NCI-H82 (cell line): ENCODE results near the gene P2RX6.
"Not testable (repeated sequence)": the region's sequence is repeated elsewhere in the genome, so short reads cannot be mapped to it uniquely, and the experiment has no call there.

ENCODE experiments used
- DNase-seq: peaks from one replicate; lab custom pipeline; 2025; lab: John Stamatoyannopoulos, UW

P2RX6 gene

DNA sequence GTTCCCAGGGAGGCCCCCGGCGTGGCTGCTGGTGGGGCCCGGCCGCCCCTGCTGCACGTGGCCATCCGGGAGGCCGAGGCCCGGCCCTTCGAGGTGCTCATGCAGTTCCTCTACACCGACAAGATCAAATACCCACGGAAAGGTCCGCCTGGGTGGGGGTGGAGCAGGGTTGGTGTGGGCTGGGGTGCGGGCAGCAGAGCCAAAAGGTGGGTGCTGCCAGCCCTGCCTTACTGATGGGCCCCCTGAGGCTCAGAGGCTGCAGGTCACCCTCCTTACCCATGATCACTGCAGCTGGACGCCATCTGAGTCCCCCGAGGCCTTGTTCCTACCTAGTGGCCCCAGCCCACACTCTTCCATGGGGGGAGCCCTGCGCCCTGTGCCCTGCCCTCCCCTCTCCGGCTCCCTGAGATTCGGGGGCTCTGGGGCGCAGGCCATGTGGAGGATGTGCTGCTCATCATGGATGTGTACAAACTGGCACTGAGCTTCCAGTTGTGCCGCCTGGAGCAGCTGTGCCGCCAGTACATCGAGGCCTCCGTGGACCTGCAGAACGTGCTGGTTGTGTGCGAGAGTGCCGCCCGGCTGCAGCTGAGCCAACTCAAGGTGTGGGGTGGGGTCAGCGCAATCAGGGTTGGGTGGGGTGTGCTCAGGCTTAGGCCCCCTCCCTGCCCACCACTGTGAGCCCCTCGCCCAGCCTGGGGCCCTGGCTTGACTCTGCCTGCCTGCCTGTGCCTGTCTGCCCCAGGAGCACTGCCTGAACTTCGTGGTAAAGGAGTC, 20.6 kb upstream of the P2RX6 start:
- DNase-seq: no peak

DNA sequence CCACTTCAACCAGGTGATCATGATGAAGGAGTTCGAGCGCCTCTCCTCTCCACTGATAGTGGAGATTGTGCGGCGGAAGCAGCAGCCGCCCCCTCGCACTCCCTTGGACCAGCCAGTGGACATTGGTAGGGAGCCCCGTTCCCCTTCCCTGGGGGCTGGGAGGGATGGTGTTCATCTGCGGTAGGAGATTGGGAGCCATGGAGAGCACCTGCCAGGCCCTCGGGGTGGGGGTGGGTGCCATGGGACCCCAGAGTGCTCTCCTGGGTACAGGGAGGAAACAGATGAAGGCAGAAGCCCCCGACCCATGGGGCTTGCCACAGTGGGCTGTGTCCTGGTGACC, 20.1 kb upstream of the P2RX6 start:
- no peak for DNase-seq

DNA sequence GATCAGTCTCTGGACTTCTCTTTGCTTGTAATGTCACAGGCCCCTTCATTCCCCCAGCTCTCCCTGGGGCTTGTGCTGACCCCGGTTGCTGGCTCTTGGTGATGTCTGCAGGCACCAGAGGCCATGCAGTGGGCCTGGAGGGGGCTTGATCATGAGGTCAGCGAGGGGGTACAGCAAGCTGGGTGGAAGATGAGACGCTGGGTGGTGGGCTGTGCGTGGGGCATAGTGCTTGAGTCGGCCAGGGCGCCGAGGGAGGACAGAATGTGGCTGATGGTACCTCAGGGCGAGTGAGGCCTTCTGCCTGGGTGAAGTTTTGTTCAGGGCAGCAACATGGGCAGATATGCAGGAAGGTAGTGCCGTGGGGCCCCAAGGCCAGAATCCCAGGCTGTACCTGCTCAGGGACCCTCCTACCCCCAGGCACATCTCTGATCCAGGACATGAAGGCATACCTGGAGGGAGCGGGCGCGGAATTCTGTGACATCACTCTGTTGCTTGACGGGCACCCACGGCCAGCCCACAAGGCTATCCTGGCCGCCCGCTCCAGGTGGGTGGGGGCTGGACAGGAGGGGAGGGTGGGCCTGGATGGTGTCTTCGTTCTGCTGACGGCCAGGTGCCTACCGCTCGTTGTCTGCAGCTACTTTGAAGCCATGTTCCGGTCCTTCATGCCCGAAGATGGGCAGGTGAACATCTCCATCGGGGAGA, 19.5 kb upstream of the P2RX6 start:
- no peak for DNase-seq

DNA sequence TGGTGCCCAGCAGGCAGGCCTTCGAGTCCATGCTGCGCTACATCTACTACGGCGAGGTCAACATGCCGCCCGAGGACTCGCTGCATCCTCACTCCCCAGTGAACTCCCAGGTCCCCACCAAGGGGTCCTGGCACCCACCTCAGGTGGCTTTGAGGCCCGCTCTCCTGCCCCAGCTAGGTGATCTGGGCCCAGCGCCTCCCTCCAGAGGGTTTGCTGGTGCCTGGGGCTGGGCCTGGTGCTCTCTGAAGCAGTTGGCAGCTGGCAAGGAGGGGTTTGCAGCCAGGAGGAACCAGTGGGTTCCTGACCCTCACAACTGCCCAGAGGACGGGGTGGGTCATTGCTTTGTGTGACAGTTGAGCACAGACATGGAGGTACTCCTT, 18.9 kb upstream of the P2RX6 start:
- DNase-seq: no peak

DNA sequence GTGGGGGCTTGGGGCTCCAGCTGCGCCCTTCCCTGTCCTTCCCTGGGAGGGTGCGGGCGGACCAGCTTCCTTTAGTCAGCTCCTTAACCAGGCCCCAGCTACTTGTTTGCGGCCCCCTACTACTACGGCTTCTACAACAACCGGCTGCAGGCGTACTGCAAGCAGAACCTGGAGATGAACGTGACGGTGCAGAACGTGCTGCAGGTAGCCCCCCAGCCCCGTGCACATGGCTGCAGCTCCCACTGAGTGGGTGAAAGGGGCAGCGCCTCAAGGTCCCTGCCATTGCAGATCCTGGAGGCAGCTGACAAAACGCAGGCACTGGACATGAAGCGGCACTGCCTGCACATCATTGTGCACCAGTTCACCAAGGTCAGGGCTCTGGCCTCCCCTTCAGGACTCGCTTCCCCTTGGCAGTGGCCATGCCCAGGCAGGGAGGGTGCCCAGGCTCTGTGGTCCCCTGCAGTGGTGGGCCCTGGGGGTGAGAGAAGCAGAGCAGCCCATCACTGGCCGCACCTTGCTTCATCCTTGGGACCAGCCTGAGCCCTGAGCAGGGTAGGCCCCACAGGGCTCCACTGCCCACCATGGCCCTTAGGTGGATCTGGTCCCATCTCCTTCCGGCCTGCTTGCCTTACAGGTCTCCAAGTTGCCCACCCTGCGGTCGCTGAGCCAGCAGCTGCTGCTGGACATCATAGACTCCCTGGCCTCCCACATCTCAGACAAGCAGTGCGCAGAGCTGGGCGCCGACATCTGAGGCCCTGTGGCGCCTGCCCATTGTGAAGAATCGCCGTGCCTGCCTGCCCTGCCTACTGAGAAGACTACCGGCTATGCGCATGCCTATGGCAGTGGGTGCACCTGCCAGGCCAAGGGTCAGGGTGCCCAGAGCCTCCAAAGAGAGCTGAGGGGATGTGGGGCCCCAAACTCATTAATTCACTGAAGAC, 18.1 kb upstream of the P2RX6 start:
- no peak for DNase-seq

DNA sequence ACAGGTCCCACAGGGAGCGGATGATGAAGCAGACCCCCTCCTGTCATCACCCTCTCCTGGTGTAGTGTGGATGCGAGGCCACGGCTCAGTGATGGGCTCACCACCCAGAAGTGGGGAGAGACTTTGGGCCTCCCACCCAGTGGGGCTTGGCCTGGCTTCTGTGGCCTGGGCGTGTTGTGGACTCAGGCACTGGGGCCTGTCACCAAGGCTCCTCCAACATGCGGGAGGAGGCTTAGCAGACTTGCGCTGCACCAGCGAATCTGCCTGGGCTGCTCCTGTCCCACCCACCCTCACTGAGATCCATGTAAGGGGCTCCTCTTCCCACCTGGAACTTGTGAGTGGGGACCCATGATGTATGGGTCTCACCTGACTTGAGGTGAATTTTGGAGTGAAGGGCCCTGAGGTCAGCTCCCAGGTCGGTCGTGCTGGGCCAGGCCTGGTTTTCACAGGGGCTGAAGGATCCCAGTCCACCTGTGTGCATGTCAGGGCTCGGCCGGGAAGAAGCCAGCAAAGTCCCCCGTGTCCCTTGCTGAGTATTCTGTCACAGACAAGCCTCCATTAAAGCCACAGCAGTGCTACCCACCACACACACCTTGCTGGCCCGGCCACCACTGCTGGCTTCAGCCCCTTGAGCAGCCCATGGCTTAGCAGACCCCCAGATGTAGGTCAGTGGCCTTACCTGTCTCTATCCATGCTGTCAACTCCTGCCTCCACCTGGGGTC, 17.3 kb upstream of the P2RX6 start:
- DNase-seq: no peak

DNA sequence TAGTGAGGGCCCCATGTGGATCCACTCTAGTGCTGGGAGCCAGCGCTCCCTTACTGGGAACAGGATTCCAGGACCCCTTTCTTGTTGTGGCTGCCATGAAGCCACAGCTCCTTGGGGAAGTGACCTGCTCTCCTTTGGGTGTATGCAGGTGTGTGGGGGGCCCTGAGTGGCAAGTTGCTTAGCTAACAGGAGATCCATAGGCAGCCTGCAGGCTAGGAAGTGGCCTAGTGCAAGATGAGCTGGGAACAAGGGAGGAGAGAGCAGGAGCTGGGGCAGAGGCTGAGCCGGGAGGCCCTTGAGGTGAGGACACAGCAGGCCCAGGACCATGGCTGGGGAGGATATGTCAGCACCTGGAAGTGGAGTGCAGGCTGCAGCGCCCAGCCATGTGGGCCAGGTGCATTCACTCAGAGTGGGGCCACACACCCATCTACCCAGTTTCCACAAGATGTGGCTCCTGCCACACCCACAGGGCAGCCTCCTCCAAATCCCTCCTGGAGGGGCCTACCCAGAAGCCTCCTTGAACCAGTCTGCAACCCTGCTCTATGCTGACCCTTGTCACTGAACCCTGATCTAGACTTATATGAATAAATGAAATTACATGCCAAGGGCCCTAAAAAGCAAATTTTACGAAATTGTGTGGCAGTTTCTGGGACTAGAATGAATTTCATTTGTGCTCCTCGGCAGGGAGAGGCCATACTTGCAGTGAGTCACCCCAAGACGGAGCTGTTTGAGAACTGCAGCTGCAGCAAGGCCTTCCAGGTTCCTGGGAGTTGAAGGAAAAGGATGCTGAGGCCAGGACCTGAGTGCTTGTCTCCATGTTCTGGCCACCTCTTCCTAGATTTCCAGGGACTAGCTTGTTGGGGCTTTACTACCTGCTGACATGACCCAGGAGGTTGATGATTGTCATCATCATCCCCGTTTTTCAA, 16.3 kb upstream of the P2RX6 start:
- no peak for DNase-seq

DNA sequence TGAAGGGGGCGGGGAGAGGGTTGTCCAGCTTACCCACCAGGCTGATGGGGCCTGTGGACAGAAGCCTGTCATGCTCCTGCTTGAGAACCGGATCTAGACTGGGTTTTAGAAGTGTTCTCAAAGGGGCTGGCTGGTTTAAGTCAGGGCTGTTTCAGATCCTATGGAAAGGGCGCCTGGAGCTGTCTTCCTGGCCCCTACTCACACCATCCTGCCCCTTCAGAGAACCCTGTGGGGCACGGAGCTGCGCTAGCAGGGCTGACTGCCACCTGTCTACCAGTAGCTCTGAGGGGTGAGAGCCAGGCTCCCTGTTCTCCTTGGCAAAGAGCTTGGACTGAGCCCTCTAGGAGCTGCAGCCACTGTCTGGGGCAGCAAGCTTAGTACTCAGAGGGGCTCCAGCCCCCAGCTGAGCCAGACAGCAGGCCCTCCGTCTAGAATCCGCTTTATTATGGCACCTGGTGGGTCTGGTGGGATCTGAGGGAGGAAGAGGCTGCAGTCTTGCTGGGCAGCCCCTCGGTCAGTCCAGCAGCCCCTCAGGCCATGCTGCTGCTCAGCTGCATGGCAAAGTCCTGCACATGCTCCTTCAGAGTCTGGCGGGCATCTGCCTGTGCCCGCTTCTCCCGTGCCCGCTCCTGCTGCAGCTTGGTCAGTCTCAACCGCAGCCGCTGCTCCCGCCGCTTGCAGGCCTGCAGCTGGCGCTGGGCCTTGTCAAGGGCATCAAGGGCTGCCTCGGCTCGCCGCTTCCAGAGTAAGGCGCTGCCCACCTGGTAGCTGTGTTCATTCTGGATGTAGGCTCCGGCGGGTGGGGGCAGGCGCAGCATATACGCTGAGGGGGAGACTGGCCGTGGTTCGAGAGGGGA, 15.4 kb upstream of the P2RX6 start:
- DNase-seq: no peak

DNA sequence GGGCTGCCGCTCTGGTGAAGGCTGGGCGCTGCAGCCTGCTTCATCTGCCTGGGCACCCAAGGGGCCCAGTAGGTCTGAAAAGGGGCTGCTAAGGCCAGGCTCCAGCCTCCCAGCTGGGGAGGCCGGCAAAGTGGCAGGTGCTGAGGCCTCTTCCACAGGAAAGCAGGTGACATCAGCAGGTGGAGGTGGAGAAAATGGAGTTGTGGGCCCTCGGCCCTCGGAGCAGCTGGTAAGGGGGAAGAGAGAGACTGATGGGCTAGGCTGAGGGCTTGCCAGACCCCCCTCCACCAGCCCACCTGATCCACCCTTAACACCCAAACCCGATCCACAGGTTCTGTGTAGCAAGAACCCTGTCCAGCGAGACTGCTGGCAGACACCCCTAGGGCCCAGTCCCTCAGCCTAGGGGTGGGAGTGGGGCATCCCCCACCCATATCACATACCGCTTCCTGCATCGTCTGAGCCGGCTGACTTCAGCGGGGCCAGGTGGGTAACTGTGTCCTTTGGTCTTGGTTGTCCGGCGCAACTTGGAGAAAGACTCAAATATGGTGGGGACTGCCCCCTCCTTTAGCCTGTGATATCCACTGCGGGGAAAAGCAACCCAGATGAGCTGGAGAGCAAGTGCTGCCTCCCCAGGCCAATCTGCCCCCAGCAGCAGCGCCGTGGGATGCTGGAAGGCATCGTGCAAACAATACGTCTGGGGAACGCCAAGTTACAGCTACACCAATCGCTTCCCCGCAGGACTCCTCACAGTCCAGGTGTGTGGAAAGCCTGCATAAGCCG, 14.6 kb upstream of the P2RX6 start:
- DNase-seq: no peak

DNA sequence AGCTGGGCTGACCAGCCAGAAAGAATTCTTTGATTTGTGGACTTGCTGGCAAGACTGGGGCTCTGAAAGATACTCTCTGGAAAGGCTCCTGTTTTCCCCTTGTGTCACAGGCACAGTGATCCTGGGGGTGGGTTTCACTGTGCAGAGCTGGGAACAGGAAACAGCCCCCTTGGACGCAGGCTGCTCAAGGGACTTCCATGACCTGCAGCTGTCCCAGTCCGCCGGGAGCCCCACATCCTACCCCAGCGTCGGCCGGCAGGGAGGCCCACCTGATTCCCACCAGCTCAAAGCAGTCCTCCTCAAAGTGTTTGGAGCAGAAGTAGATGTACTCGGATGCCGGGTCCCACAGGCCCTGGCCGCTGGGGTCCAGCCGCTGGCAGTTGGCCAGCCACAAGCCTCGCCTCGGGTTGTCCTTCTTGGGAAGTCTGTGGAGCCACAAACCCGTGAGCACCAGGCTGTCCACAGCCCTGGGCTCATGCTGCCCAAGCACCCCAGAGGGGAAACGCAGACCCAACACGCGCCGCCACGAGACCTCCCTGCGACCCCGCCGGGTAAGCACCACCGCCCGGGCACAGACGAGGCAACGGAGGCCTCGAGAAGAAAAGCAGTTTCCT, 13.9 kb upstream of the P2RX6 start:
- peak; percentile 27 for DNase-seq

DNA sequence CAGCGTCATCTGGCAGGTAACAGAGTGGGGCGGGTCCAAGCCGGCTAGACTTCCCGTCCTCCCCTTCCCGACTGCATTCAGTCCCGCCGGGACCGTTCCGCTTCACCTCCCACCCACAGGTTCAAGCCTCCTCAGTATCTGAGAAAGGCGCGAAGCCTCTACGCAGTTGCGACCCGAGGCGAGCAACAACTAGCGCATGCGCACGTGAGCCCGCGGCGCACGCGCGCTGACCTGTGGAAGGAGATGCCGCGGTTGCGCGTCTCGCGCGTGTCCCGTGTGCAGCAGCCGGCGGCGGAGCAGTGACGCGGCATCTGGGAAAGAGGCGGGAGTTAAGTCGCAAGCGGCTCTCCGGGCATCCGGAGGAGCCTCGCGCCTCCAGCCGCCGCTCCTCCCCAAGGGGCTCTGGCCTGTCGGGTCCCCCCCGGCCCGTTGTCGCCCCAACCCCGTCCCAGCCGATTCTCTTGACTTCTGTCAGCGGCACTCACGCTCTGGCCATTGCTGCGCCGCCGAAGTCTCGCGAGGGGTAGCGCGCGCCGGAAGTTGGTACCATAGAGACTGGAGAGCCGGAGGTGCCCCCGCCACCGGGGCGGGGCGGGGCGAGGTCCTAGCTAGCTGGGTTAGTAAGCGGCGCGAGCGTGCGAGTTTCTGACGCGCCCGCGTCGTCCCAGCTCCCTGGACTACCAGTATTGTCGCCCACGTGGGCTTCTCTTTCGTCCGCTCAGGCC, 13.2 kb upstream of the P2RX6 start, which contains the start of gene THAP7:
TSS of gene THAP7 (minus strand) at position 518 of the 725 bp plus-strand sequence. CDS start at position 311, 207 bp downstream.
- DNase-seq: peak; percentile 96

DNA sequence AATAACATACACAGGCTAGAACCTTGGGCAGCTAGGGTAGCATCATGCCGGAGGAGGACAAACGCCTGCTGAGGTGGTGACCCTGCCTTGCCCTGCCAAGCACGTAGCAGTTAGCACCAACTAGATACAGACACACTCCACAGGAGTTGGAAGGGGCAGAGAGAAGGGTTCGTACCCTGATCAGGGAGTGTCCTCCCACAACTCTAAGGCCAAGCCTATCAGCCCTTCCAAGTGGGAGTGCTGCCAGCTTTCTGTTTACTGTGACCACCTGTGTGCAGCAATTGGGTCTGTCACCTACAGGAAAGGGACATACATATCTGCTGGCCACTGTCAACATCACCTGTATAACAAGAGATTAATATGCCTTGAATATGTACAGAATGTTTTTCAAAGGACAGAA, 11.2 kb upstream of the P2RX6 start:
- peak; percentile 11 for DNase-seq

DNA sequence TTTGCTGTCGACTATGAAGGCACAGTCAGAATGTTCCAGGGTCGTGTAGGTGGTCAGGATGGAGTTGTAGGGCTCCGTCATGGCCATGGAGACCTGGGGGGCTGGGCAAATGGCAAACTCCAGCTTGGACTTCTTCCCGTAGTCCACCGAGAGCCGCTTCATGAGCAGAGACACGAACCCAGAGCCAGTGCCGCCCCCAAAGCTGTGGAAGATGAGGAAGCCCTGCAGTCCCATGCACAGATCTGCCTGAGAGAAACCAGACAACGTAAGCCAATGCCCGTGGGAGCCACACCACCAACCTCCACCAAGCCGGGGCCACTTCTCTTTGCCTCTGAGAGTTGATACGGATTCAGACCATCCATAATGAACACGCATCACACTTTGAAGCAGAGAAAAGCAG, 5.8 kb upstream of the P2RX6 start:
- DNase-seq: not testable (repeated sequence)

DNA sequence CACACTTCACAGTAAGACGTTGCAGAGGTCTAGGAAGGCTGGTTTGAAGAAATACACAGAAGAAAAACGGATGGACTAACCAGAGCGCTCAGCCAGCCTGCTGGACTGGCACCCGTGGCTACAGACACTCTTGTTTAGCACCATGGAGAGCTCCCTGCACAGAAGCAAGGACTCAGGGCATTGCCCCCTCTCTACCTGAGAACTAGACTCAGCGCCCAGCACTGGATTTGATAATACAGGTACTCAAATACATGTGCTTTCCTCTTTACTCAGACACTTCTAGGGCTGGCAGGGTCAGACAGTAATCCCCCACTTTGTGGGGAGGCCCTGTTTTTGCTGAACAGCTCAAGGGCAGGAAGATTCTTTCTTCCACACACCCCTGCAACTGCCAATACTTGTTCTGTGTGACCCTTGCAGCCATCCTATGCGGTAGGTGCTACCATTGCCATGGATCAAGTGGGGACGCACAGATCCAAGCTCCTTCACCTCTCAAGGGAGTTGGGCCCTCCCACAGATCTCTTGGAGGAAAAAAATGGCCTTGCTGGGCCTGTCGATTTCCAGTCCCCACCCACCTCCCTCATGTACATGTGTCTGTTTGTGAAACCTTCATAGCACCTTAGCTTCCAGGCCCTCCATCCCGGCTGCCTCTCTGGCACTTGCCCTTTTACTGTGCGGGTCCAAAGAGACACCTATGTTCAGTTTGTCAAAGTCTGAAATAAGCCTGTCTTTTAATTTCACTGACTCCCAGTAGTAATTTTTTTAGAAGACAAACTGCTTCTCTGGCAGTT, 5.1 kb upstream of the P2RX6 start:
- no peak for DNase-seq

DNA sequence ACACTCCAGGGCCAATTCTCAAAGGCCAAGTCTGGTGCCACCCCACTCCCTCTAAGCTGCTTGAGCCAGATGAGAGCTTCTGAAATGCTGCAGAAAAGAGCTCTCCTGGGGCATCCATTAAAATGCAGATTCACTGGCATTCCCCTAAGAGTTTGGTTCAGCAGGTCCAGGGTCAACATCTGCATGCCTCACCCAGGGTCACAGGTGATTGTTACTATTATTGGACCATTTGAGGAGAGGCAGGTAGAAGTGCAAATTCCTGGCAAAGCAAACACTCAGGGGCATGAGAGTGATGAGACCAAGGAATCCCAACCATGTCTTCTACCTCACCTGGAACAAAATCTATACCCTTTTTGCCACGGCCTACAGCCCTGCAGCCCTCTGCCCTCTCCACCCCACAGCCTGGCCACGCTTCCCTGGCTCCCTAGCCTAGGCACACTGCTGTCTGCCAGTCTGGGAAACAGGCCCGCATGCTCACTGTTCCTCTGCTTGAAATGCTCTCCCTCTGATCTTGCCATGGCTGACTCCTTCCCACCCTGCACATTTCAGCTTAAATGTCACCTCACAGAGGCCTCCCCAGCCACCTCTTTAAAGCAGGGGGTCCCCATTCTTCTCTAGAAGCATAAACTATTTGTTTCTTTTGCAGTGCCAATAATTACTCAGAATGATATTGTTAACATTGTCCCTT, 4.4 kb upstream of the P2RX6 start:
- DNase-seq: no peak
